Liver (tissue), 9 donors: ENCODE data around the gene GDPD5. TPM values are rescaled to one million over a fixed set of nuclear protein-coding genes. Genes with fewer than 3 reads are reported as not detected.

Experiments
- DNase-seq: peaks from one replicate; pipeline ENCODE4 v3.0.0-alpha.2; 2017; ENCODE audit warnings: low spot score
- H3K27ac ChIP-seq, 2 donors: one replicate each; pipeline ENCODE4 v1.7.0; 2013; ENCODE audit warnings: inconsistent platforms in 2 of 2, low read length in 2 of 2, control low read depth in 1 of 2, low read depth in 1 of 2, mild to moderate bottlenecking in 1 of 2
- H3K27me3 ChIP-seq, 4 donors: one replicate each; pipeline versions ENCODE4 v1.6.1 to v1.7.0; 2013; ENCODE audit warnings: low read length in 3 of 4, inconsistent platforms in 1 of 4, mild to moderate bottlenecking in 1 of 4, moderate library complexity in 1 of 4; ENCODE audit not compliant: control insufficient read depth in 4 of 4, insufficient read depth in 4 of 4
- H3K36me3 ChIP-seq, 4 donors: one replicate each; pipeline versions ENCODE4 v1.6.1 to v1.7.0; 2013; ENCODE audit warnings: low read length in 3 of 4, mild to moderate bottlenecking in 3 of 4, low read depth in 1 of 4, moderate library complexity in 1 of 4; ENCODE audit not compliant: control insufficient read depth in 4 of 4, insufficient read depth in 3 of 4
- H3K4me1 ChIP-seq, 4 donors: one replicate each; pipeline versions ENCODE4 v1.6.1 to v1.7.0; 2013; ENCODE audit warnings: low read length in 3 of 4, mild to moderate bottlenecking in 3 of 4, moderate library complexity in 1 of 4; ENCODE audit not compliant: control insufficient read depth in 4 of 4, insufficient read depth in 4 of 4
- H3K4me3 ChIP-seq, 3 donors: one replicate each; pipeline versions ENCODE4 v1.6.1 to v1.7.0; 2013; ENCODE audit warnings: low read length in 3 of 3, control low read depth in 1 of 3, low read depth in 1 of 3, mild to moderate bottlenecking in 1 of 3
- H3K9ac ChIP-seq, 2 donors: one replicate each; pipeline ENCODE4 v1.7.0; 2013; ENCODE audit warnings: low read length in 2 of 2, mild to moderate bottlenecking in 2 of 2, moderate library complexity in 2 of 2, control low read depth in 1 of 2, low read depth in 1 of 2
- H3K9me3 ChIP-seq, 4 donors: one replicate each; pipeline versions ENCODE4 v1.6.1 to v1.7.0; 2013; ENCODE audit warnings: low read length in 3 of 4; ENCODE audit not compliant: control insufficient read depth in 4 of 4
- EGR1 ChIP-seq, 2 donors: IDR thresholded peaks; 2 replicates each; pipeline ENCODE4 v1.6.1; 2016 to 2018; ENCODE audit warnings: antibody characterized with exemption in 2 of 2, low read depth in 2 of 2
- FOXA1 ChIP-seq: IDR thresholded peaks from 2 replicates; pipeline ENCODE4 v1.6.1; 2016; ENCODE audit warnings: antibody characterized with exemption
- GABPA ChIP-seq, 2 donors: IDR thresholded peaks in 1 of 2; conservative IDR thresholded peaks in 1 of 2; 2 replicates each; pipeline ENCODE4 v1.6.1; 2016; ENCODE audit warnings: antibody characterized with exemption in 2 of 2, mild to moderate bottlenecking in 1 of 2, moderate library complexity in 1 of 2
- HNF4A ChIP-seq, 2 donors: conservative IDR thresholded peaks; 2 replicates each; pipeline ENCODE4 v1.6.1; 2016; ENCODE audit warnings: antibody characterized with exemption in 2 of 2, mild to moderate bottlenecking in 2 of 2
- HNF4G ChIP-seq: IDR thresholded peaks from 2 replicates; pipeline ENCODE4 v1.6.1; 2016; ENCODE audit warnings: antibody characterized with exemption
- JUND ChIP-seq, 2 donors: IDR thresholded peaks; 2 replicates each; pipeline ENCODE4 v1.6.1; 2016; ENCODE audit warnings: antibody characterized with exemption in 2 of 2
- RAD21 ChIP-seq, 2 donors: IDR thresholded peaks; 2 replicates each; pipeline ENCODE4 v1.6.1; 2016; ENCODE audit warnings: antibody characterized with exemption in 2 of 2, mild to moderate bottlenecking in 2 of 2
- RXRA ChIP-seq, 2 donors: IDR thresholded peaks; 2 replicates each; pipeline ENCODE4 v1.6.1; 2017 to 2018; ENCODE audit warnings: antibody characterized with exemption in 2 of 2, mild to moderate bottlenecking in 1 of 2
- SP1 ChIP-seq: IDR thresholded peaks from 2 replicates; pipeline ENCODE4 v1.6.1; 2018; ENCODE audit warnings: antibody characterized with exemption, mild to moderate bottlenecking
- TAF1 ChIP-seq: conservative IDR thresholded peaks from 2 replicates; pipeline ENCODE4 v1.6.1; 2016; ENCODE audit warnings: antibody characterized with exemption, mild to moderate bottlenecking
- YY1 ChIP-seq: IDR thresholded peaks from 2 replicates; pipeline ENCODE4 v1.6.1; 2016; ENCODE audit warnings: antibody characterized with exemption, mild to moderate bottlenecking
- WGBS: extraction: QIAGEN DNeasy Blood & Tissue Kit; methylation state at CpG from one replicate; pipeline ENCODE4 v1.1.7; 2013; 5-methylcytosine and 5-hydroxymethylcytosine counted together
- polyA plus RNA-seq, 2 donors: library from polyadenylated mRNA; stranded (reverse) in 1 of 2; unstranded in 1 of 2; fragments of 200-250 nt in 1 of 2; fragments of >200 nt in 1 of 2; fragmentation: Nextera tagmentation in 1 of 2; extraction: Ambion mirVana in 1 of 2; gene quantifications; one replicate each; pipeline versions ENCODE4 v1.2.1 to v1.2.3, GENCODE V29; 2013 to 2015
- total RNA-seq, 2 donors: library from RNA; depleted of rRNA; stranded (reverse); fragments of >200 nt; gene quantifications; one replicate each; pipeline ENCODE4 v1.2.3, GENCODE V29; 2014
- TF ChIP-seq, protein P1 (sequence below): IDR thresholded peaks from 2 replicates; pipeline ENCODE4 v1.6.1; 2016; ENCODE audit warnings: antibody characterized with exemption, mild to moderate bottlenecking
- TF ChIP-seq, protein P2 (sequence below): IDR thresholded peaks from 2 replicates; pipeline ENCODE4 v1.6.1; 2016; ENCODE audit warnings: antibody characterized with exemption
- TF ChIP-seq, protein P3 (sequence below): IDR thresholded peaks from 2 replicates; pipeline ENCODE4 v1.6.1; 2016; ENCODE audit warnings: antibody characterized with exemption
- TF ChIP-seq, protein P4 (sequence below): fragments of 150-350 bp; IDR thresholded peaks from 2 replicates; pipeline ENCODE4 v1.5.1; 2017; ENCODE audit warnings: improper control_type of control experiment, low read depth, low read length; ENCODE audit not compliant: missing input control
- donor health status: healthy.
- donor health status: healthy.
- donor health status: healthy.
- donor health status: healthy.
- donor health status: healthy.

Gene GDPD5
- total and polyA plus RNA-seq, 4 donors: 3.0 to 22.8 (median 4.2) TPM

DNA sequence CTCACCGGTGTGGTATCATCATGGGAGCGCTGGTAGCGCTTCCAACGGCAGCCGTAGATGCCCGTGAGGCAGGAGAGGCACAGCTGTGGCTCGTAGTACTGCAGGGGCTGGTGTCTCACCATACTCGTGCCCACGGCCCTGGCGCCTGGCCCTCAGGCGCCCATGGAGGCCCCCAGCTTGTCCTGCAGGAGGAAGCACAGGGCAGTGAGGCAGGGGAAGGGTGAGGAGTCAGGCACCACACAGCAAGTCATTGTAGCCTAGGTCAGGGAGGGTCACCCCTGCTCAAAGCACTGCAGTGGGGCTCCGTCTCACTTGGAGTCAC lies 48.2 kb downstream of the GDPD5 start:
- Histone ChIP-seq H3K27me3 (no peaks in the 10 kb centered on the region), H3K27ac (no peak overlapping the region), H3K9me3 (no peaks in the 10 kb centered on the region), H3K4me1 (peaks cover 2 to 31% (median 10%) of the 10 kb centered on the region in 4 donors), H3K9ac (no peak overlapping the region), H3K36me3 (no peaks in the 10 kb centered on the region), H3K4me3 (no peak overlapping the region)
- 93% methylated on average over 12 of the region's 12 CpGs for WGBS
- TF ChIP-seq RXRA (IDR thresholded peaks at IDR 0.05): no peak
- no peak for TF ChIP-seq HNF4G
- TF ChIP-seq, protein P1, sequence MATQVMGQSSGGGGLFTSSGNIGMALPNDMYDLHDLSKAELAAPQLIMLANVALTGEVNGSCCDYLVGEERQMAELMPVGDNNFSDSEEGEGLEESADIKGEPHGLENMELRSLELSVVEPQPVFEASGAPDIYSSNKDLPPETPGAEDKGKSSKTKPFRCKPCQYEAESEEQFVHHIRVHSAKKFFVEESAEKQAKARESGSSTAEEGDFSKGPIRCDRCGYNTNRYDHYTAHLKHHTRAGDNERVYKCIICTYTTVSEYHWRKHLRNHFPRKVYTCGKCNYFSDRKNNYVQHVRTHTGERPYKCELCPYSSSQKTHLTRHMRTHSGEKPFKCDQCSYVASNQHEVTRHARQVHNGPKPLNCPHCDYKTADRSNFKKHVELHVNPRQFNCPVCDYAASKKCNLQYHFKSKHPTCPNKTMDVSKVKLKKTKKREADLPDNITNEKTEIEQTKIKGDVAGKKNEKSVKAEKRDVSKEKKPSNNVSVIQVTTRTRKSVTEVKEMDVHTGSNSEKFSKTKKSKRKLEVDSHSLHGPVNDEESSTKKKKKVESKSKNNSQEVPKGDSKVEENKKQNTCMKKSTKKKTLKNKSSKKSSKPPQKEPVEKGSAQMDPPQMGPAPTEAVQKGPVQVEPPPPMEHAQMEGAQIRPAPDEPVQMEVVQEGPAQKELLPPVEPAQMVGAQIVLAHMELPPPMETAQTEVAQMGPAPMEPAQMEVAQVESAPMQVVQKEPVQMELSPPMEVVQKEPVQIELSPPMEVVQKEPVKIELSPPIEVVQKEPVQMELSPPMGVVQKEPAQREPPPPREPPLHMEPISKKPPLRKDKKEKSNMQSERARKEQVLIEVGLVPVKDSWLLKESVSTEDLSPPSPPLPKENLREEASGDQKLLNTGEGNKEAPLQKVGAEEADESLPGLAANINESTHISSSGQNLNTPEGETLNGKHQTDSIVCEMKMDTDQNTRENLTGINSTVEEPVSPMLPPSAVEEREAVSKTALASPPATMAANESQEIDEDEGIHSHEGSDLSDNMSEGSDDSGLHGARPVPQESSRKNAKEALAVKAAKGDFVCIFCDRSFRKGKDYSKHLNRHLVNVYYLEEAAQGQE: no peak
- no peak for TF ChIP-seq FOXA1
- no peak for TF ChIP-seq HNF4A (conservative IDR thresholded peaks at IDR 0.05)
- no peak for TF ChIP-seq JUND (IDR thresholded peaks at IDR 0.05)
- TF ChIP-seq GABPA (IDR thresholded peaks at IDR 0.05 in 1 of 2, conservative IDR thresholded peaks at IDR 0.05 in 1 of 2): no peak
- no peak for TF ChIP-seq RAD21 (IDR thresholded peaks at IDR 0.05)
- no peak for TF ChIP-seq SP1
- TF ChIP-seq, protein P2, sequence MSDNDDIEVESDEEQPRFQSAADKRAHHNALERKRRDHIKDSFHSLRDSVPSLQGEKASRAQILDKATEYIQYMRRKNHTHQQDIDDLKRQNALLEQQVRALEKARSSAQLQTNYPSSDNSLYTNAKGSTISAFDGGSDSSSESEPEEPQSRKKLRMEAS: no peak
- TF ChIP-seq EGR1 (IDR thresholded peaks at IDR 0.05; ENCODE audit: low read depth in 2 of 2): no peak
- TF ChIP-seq TAF1: no peak
- TF ChIP-seq, protein P3, sequence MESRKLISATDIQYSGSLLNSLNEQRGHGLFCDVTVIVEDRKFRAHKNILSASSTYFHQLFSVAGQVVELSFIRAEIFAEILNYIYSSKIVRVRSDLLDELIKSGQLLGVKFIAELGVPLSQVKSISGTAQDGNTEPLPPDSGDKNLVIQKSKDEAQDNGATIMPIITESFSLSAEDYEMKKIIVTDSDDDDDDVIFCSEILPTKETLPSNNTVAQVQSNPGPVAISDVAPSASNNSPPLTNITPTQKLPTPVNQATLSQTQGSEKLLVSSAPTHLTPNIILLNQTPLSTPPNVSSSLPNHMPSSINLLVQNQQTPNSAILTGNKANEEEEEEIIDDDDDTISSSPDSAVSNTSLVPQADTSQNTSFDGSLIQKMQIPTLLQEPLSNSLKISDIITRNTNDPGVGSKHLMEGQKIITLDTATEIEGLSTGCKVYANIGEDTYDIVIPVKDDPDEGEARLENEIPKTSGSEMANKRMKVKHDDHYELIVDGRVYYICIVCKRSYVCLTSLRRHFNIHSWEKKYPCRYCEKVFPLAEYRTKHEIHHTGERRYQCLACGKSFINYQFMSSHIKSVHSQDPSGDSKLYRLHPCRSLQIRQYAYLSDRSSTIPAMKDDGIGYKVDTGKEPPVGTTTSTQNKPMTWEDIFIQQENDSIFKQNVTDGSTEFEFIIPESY: no peak
- TF ChIP-seq YY1: no peak
- TF ChIP-seq, protein P4, sequence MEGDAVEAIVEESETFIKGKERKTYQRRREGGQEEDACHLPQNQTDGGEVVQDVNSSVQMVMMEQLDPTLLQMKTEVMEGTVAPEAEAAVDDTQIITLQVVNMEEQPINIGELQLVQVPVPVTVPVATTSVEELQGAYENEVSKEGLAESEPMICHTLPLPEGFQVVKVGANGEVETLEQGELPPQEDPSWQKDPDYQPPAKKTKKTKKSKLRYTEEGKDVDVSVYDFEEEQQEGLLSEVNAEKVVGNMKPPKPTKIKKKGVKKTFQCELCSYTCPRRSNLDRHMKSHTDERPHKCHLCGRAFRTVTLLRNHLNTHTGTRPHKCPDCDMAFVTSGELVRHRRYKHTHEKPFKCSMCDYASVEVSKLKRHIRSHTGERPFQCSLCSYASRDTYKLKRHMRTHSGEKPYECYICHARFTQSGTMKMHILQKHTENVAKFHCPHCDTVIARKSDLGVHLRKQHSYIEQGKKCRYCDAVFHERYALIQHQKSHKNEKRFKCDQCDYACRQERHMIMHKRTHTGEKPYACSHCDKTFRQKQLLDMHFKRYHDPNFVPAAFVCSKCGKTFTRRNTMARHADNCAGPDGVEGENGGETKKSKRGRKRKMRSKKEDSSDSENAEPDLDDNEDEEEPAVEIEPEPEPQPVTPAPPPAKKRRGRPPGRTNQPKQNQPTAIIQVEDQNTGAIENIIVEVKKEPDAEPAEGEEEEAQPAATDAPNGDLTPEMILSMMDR: no peak
- DNase-seq: no peak
